CD4-positive, alpha-beta T cell treated with Interleukin-4 for 1 hour (primary cell): ENCODE data around the gene OR4K15.
"Not testable (repeated sequence)": the region's sequence is repeated elsewhere in the genome, so short reads cannot be mapped to it uniquely, and the experiment has no call there.

Experiments used
- DNase-seq, 2 donors: peaks; one replicate each; pipeline ENCODE4 v3.0.0-alpha.2; 2020 to 2022

OR4K15 gene

GRCh38 chr14:19975291-19975690 is at the start of gene OR4K15:
OR4K15 (plus strand) TSS chr14:19975591; CDS start chr14:19975591, 0 bp downstream.
- DNase-seq, result no peak

GRCh38 chr14:19930617-19931016 is 44.8 kb upstream of the OR4K15 start, which contains the start of gene OR4K1:
OR4K1 (plus strand) TSS chr14:19930917; CDS start chr14:19935667, 4,750 bp downstream.
- no peak for DNase-seq

GRCh38 chr14:19941668-19942067 is 33.7 kb upstream of the OR4K15 start:
- DNase-seq, result no peak

DNA sequence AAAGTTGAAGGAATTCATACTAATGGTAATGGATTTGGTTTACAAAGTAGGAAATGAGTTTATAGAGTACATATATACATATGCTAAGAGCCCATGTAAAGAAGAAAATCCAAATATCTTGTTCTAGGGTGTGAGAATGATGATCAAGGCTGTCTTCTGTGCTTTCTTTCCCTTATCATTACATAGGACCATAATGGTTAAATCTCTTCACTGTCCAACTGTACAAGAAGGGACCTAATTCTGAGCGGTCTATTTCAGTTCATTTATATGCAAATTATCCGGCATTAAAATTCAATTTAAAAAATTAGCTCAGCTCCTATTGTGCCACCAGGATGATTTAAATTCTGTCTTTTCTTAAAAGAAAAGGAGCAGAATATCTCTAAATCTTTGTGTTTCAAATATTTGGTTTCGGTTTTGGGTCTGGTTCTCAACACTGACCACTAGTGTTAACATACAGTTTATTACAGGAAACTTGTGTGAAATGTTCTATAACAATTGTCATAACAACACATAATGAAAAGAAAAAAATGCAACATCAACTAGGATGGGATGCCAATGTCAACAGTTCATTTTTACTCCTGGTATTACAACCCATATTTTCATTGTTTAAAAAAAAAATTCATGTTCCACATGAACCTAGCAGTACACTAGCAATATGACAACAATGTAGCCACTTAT is 27.8 kb upstream of the OR4K15 start:
- DNase-seq, result peak in 1 of 2 donors; percentile 13

DNA sequence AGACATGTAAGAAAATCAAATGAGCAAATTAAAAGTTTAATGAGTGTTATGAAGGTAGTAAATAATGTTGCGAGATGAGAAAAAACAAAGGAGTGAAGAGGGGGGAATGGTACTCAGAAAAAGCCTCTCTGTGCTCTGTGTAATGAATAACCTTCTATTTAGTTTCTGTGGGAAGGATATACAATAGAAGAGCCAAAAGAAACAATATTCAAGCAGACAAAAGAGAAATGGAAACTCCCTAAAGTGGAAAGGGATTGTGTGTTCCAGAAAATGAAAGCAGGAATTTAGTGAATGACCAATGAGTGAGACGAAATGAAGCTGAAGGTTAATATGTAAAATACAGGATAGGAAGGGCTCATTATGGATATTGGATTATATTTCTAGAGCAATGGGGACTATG is 26.2 kb upstream of the OR4K15 start:
- DNase-seq, result no peak

DNA sequence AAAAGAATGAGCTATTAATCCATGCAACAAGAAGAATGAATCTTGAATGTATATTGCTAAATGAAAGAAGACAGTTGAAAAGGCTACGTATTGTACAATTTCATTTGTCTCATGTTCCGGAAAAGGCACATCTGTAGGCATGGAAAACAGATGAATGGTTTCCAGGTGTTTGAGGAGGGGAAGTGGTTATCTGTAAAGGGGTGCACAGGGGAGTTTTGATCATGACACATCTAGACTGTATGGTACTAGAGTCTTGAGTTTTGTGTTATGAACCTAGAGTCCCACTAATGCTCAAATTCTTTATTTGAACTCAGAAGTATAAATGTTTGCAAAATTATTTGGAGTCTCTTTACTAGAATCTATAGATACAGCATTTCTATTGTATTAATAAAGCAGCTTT is 5.7 kb upstream of the OR4K15 start:
- DNase-seq, result not testable (repeated sequence)

DNA sequence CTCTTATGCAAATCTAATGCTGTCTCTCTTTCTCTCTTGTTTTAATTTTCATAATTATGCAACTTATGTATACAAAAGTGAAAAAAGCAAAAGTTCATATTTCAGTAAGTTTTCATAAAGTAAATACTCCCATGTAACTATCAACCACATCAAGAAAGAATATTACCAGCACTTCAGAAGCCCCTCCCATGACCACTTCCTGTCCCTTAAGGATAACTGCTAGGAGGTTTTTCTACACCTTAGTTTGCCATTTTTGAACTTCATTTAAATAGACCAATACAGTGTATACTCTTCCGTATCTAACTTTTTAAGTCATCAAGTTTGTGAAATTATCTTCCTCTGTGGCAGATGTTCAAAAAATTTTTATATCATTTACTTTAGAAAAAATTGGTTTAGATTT is 547 bp upstream of the OR4K15 start:
- DNase-seq, result peak in 1 of 2 donors; percentile 67

- DNase-seq, result no peak
Measured at GRCh38 chr14:19993438-19993837, 18.0 kb downstream of the OR4K15 start.

DNA sequence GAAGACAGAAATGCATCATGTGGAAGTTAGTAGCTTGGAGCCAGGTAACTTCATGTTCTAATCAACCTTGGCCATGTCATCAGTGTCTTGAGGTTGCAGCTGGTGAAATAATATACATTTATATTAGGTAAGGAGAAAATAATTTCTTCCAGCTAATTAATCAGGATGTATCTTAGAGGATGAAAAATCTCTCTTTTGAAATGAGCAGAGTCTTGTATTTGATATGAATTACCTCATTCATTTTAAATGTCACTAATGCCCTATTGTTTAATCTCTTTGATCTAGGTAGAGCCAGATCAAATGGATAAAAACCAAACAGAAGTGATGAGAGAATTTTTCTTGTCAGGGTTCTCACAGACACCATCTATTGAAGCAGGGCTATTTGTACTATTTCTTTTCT is 26.5 kb downstream of the OR4K15 start, which contains the start of gene OR4Q2:
OR4Q2 (plus strand) TSS at position 301 of the 400 bp plus-strand sequence.
- DNase-seq, result no peak

DNA sequence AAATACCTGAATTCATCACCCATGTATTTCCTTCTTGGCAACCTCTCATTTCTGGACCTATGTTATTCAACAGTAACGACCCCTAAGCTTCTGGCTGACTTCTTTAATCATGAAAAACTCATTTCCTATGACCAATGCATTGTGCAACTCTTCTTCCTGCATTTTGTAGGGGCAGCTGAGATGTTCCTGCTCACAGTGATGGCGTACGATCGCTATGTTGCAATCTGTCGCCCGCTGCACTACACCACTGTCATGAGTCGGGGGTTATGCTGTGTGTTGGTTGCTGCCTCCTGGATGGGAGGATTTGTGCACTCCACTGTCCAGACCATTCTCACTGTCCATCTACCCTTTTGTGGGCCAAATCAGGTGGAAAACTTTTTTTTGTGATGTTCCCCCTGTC is 26.9 kb downstream of the OR4K15 start:
- peak in 1 of 2 donors; percentile 17 for DNase-seq

GRCh38 chr14:20008156-20008555 is 32.8 kb downstream of the OR4K15 start:
- no peak for DNase-seq

DNA sequence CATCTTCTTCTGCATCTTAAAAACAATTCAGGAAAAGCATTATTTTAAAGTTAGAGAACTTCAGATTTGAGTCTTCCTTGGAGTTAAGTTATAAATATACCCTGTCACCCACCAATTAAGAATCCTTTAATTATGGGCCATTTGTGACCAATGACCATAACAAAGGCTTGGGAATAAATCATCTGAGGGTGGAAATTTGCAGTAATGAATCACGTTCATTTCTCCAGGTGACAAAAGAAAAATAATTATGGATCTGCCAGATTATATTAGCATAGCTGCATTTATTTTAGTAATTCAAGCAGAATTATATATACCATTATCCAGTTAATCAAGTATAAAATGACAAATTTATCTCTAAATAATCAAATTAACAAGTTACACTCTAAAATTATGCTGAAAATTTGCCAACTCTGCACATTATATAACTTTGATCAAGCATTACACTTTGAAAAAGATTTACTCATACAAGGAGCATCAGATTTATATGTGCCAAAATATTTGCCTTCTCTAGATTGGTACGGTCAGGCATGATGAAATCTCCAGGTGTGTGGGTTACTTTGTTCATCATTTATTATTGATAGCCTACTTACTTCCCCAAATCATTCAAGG is 44.0 kb downstream of the OR4K15 start, which contains the start of gene OR4K14:
OR4K14 (minus strand) TSS at position 51 of the 609 bp plus-strand sequence. CDS start 4,114 bp downstream, outside the sequence.
- DNase-seq, result no peak
